K562 (cell line): ENCODE data around the gene C2orf92. TPM values are rescaled to one million over a fixed set of nuclear protein-coding genes. Genes with fewer than 3 reads are reported as not detected.

Experiments used
- ATAC-seq: fragments of 200-7000 bp; cut with Tn5 transposase; 3 replicates; pipeline ENCODE4 v1.9.1; 2020; ENCODE audit warnings: moderate library complexity
- BruUV-seq: library from RNA; stranded (reverse); fragments of 400-500 nt; replicated peaks from 2 replicates; lab custom pipeline; 2021; lab: Mats Ljungman, UMichigan
- CTCF ChIA-PET: fragments of 300-600 bp; formaldehyde crosslinking; extraction: SDS; loops from one replicate; lab custom pipeline; 2021; ENCODE audit warnings: low intra/inter-chr PET ratio; lab: Yijun Ruan, JAX
- POLR2A ChIA-PET: fragments of 300-600, 350-650 bp; sonication (Branson Sonifier 250); formaldehyde crosslinking; extraction: SDS; loops from one replicate; lab custom pipeline; 2021; ENCODE audit warnings: antibody characterized with exemption, inconsistent platforms; lab: Yijun Ruan, JAX
- DNase-seq, 4 experiments: peaks; one replicate each; pipeline versions ENCODE4 v3.0.0 to v3.0.0-alpha.2; 2011 to 2018; ENCODE audit warnings: low spot score in 3 of 4, mixed read lengths in 3 of 4; ENCODE audit errors: extremely low read depth in 1 of 4
- FAIRE-seq: peaks from 2 replicates; lab custom pipeline; 2011; peaks lifted over from hg19 to GRCh38; lab: Jason Lieb, UNC
- H2AFZ ChIP-seq: 2 replicates; pipeline ENCODE4 v1.6.0; 2011; ENCODE audit warnings: low read depth, low read length, control low read depth, inconsistent platforms
- H3K27ac ChIP-seq: fragments of 200-600 bp; 3 replicates; pipeline ENCODE4 v1.8.0; 2011; ENCODE audit warnings: low read depth, mild to moderate bottlenecking, control low read depth, inconsistent platforms, low read length, moderate library complexity, mixed read lengths; ENCODE audit errors: extremely low read depth
- H3K27me3 ChIP-seq, 2 experiments: fragments of 300-600 bp in 1 of 2; 2 replicates in 1 of 2; 3 replicates in 1 of 2; pipeline versions ENCODE4 v1.6.0 to v1.8.0; 2011; ENCODE audit warnings: inconsistent platforms in 2 of 2, low read length in 2 of 2, mild to moderate bottlenecking in 1 of 2, mixed read lengths in 1 of 2, moderate library complexity in 1 of 2; ENCODE audit not compliant: control insufficient read depth in 2 of 2, insufficient read depth in 2 of 2
- H3K36me3 ChIP-seq: fragments of 300-600 bp; 3 replicates; pipeline ENCODE4 v1.8.0; 2011; ENCODE audit warnings: mild to moderate bottlenecking, low read length, inconsistent platforms; ENCODE audit not compliant: control insufficient read depth, insufficient read depth
- H3K4me1 ChIP-seq, 2 experiments: fragments of 200-600 bp in 1 of 2; replicated peaks in 1 of 2; 2 replicates in 1 of 2; 3 replicates in 1 of 2; pipeline versions ENCODE4 v1.5.1 to v1.8.0; 2011; ENCODE audit warnings: inconsistent platforms in 2 of 2, low read length in 2 of 2, mild to moderate bottlenecking in 1 of 2, mixed read lengths in 1 of 2, moderate library complexity in 1 of 2; ENCODE audit not compliant: control insufficient read depth in 2 of 2, insufficient read depth in 2 of 2
- H3K4me2 ChIP-seq: 2 replicates; pipeline ENCODE4 v1.6.1; 2011; ENCODE audit warnings: low read length, control low read depth, inconsistent platforms, mixed read lengths; ENCODE audit not compliant: insufficient read depth
- H3K4me3 ChIP-seq: fragments of 200-600 bp; sonication (generic), shearing (Covaris generic); 2 replicates; pipeline ENCODE4 v1.5.1; 2016; ENCODE audit warnings: control low read depth, inconsistent platforms
- H3K79me2 ChIP-seq: fragments of 200-600 bp; 3 replicates; pipeline ENCODE4 v1.8.0; 2011; ENCODE audit warnings: low read length, inconsistent platforms; ENCODE audit not compliant: control insufficient read depth, insufficient read depth
- H3K9ac ChIP-seq, 2 experiments: 2 replicates each; pipeline versions ENCODE4 v1.6.0 to v1.6.1; 2011; ENCODE audit warnings: low read depth in 2 of 2, low read length in 2 of 2, control low read depth in 1 of 2, inconsistent platforms in 1 of 2, mild to moderate bottlenecking in 1 of 2, mixed read lengths in 1 of 2; ENCODE audit not compliant: insufficient read depth in 1 of 2
- H3K9me1 ChIP-seq: one replicate; pipeline ENCODE4 v1.6.0; 2011; ENCODE audit warnings: inconsistent platforms, mild to moderate bottlenecking, low read length, moderate library complexity; ENCODE audit not compliant: control insufficient read depth, insufficient read depth
- H3K9me3 ChIP-seq: replicated peaks from 2 replicates; pipeline ENCODE4 v1.5.1; 2011; ENCODE audit warnings: low read depth, low read length, inconsistent platforms; ENCODE audit not compliant: control insufficient read depth, insufficient read depth
- H4K20me1 ChIP-seq: replicated peaks from 2 replicates; pipeline ENCODE4 v1.6.1; 2011; ENCODE audit warnings: low read length, inconsistent platforms, mixed read lengths; ENCODE audit not compliant: control insufficient read depth, insufficient read depth
- DDX20 ChIP-seq: fragments of 450-650 bp; IDR thresholded peaks from 2 replicates; pipeline ENCODE4 v1.6.1; 2016; ENCODE audit warnings: missing genetic modification characterization, low read depth, mild to moderate bottlenecking, missing compliant biosample characterization, moderate library complexity
- EZH2 ChIP-seq: IDR thresholded peaks from 2 replicates; pipeline ENCODE4 v1.6.1; 2012; ENCODE audit warnings: low read depth, mild to moderate bottlenecking, inconsistent platforms, low read length, borderline replicate concordance
- KDM5B ChIP-seq: fragments of 200-600 bp; sonication (generic); IDR thresholded peaks from 2 replicates; pipeline ENCODE4 v1.6.1; 2012; ENCODE audit warnings: low read depth, mild to moderate bottlenecking, moderate library complexity, low read length, control low read depth, inconsistent platforms; ENCODE audit not compliant: insufficient replicate concordance
- LARP7 ChIP-seq: fragments of 450-650 bp; IDR thresholded peaks from 2 replicates; pipeline ENCODE4 v1.6.1; 2016
- MAZ ChIP-seq, 2 experiments: fragments of 450-650 bp in 1 of 2; sonication (generic) in 1 of 2; formaldehyde crosslinking; IDR thresholded peaks in 1 of 2; conservative IDR thresholded peaks in 1 of 2; 2 replicates each; pipeline versions ENCODE4 v1.4.0 to v1.5.0; 2020; ENCODE audit warnings: mild to moderate bottlenecking in 1 of 2, missing genetic modification reagents in 1 of 2
- MXI1 ChIP-seq: IDR thresholded peaks from 2 replicates; pipeline ENCODE4 v1.6.1; 2011; ENCODE audit warnings: low read depth, mild to moderate bottlenecking, improper control_type of control experiment, low read length
- NFIX ChIP-seq: fragments of 250-450 bp; sonication (Bioruptor Pico); IDR thresholded peaks from 2 replicates; pipeline ENCODE4 v1.4.0; 2020; ENCODE audit warnings: low read depth, mild to moderate bottlenecking, moderate library complexity
- NONO ChIP-seq, 2 experiments: fragments of 200-400 bp in 1 of 2; fragments of 450-650 bp in 1 of 2; formaldehyde crosslinking in 1 of 2; IDR thresholded peaks; 2 replicates each; pipeline ENCODE4 v1.6.1; 2017; ENCODE audit warnings: low read depth in 2 of 2, mild to moderate bottlenecking in 2 of 2, moderate library complexity in 2 of 2, low read length in 1 of 2
- NR1H2 ChIP-seq: sonication (generic); formaldehyde crosslinking; IDR thresholded peaks from 2 replicates; pipeline ENCODE4 v1.4.0; 2020; ENCODE audit warnings: mild to moderate bottlenecking, missing genetic modification reagents
- NRF1 ChIP-seq, 2 experiments: fragments of 450-650 bp; IDR thresholded peaks in 1 of 2; conservative IDR thresholded peaks in 1 of 2; 2 replicates each; pipeline ENCODE4 v1.6.1; 2014; ENCODE audit warnings: mild to moderate bottlenecking in 2 of 2
- RB1 ChIP-seq: fragments of 450-650 bp; IDR thresholded peaks from 2 replicates; pipeline ENCODE4 v1.6.1; 2017; ENCODE audit warnings: low read depth, mild to moderate bottlenecking
- RBBP5 ChIP-seq: fragments of 200-600 bp; sonication (generic); IDR thresholded peaks from 2 replicates; pipeline ENCODE4 v1.6.1; 2012; ENCODE audit warnings: borderline replicate concordance, mild to moderate bottlenecking, low read length, control low read depth, inconsistent platforms; ENCODE audit not compliant: insufficient read depth, poor library complexity, severe bottlenecking
- SIN3B ChIP-seq: fragments of 450-650 bp; IDR thresholded peaks from 2 replicates; pipeline ENCODE4 v1.6.1; 2017; ENCODE audit warnings: low read depth, mild to moderate bottlenecking, moderate library complexity
- YY1 ChIP-seq, 3 experiments: IDR thresholded peaks; 2 replicates each; pipeline ENCODE4 v1.6.1; 2011; ENCODE audit warnings: low read length in 2 of 3, mild to moderate bottlenecking in 2 of 3, moderate library complexity in 2 of 3, borderline replicate concordance in 1 of 3, control low read depth in 1 of 3, low read depth in 1 of 3; ENCODE audit not compliant: insufficient read depth in 3 of 3, insufficient replicate concordance in 2 of 3, control insufficient read depth in 1 of 3, insufficient read length in 1 of 3; ENCODE audit errors: extremely low read depth in 1 of 3
- ZBED1 ChIP-seq: IDR thresholded peaks from 2 replicates; pipeline ENCODE4 v1.6.1; 2014
- ZBTB7A ChIP-seq: IDR thresholded peaks from 2 replicates; pipeline ENCODE4 v1.6.1; 2011; ENCODE audit warnings: low read depth, mild to moderate bottlenecking, low read length, moderate library complexity, borderline replicate concordance; ENCODE audit not compliant: control insufficient read depth
- ZNF143 ChIP-seq: sonication (generic); formaldehyde crosslinking; IDR thresholded peaks from 2 replicates; pipeline ENCODE4 v1.9.0; 2022; ENCODE audit warnings: mild to moderate bottlenecking, missing genetic modification reagents
- WGBS: fragments of 100-300 bp; shearing (Covaris generic); methylation state at CpG from one replicate; pipeline ENCODE4 v1.1.6; 2016; ENCODE audit warnings: low coverage, mixed read lengths; ENCODE audit not compliant: insufficient coverage; ENCODE audit errors: missing lambda C conversion rate; 5-methylcytosine and 5-hydroxymethylcytosine counted together
- in situ Hi-C: fragments of 300-500 bp; cut with MboI; formaldehyde crosslinking; loops from 4 replicates; pipeline ENCODE4 v1.15.0; 2018; ENCODE audit warnings: inconsistent platforms, mixed read lengths
- intact Hi-C: fragments of 100-400 bp; cut with micrococcal nuclease; formaldehyde crosslinking; loops from 2 replicates; pipeline ENCODE4 v1.14.2; 2022
- polyA plus RNA-seq, 8 experiments: library from polyadenylated mRNA; depleted of rRNA in 4 of 8; stranded (reverse) in 5 of 8; unstranded in 3 of 8; fragments of >200 nt; fragmentation: Nextera tagmentation in 2 of 8; fragmentation: Illumina TruSeq in 1 of 8; extraction: Ambion mirVana in 2 of 8; extraction: Trizol in 1 of 8; gene quantifications; 2 replicates each; pipeline versions ENCODE4 v1.2.1 to v1.2.3, GENCODE V29; 2011 to 2014; ENCODE audit warnings: inconsistent platforms in 1 of 8, missing spikeins in 1 of 8
- total RNA-seq, 7 experiments: library from RNA; depleted of rRNA in 6 of 7; stranded (reverse); fragments of >200 nt in 6 of 7; fragmentation: Illumina TruSeq in 2 of 7; extraction: Trizol in 2 of 7; gene quantifications; 2 replicates each; pipeline versions ENCODE4 v1.2.1 to v1.2.3, GENCODE V29; 2011 to 2021; ENCODE audit warnings: low replicate concordance in 1 of 7
- TF ChIP-seq, protein P1 (sequence below), 2 experiments: IDR thresholded peaks; 2 replicates each; pipeline ENCODE4 v1.6.1; 2011; ENCODE audit warnings: borderline replicate concordance in 1 of 2, control low read depth in 1 of 2, low read depth in 1 of 2, low read length in 1 of 2, mild to moderate bottlenecking in 1 of 2, mixed read lengths in 1 of 2, moderate library complexity in 1 of 2; ENCODE audit not compliant: insufficient read depth in 1 of 2, insufficient read length in 1 of 2, poor library complexity in 1 of 2, severe bottlenecking in 1 of 2; ENCODE audit errors: extremely low read depth in 1 of 2
- TF ChIP-seq, protein P2 (sequence below): conservative IDR thresholded peaks from 2 replicates; pipeline ENCODE4 v1.6.1; 2011; ENCODE audit warnings: low read depth, mild to moderate bottlenecking, low read length; ENCODE audit not compliant: control insufficient read depth

C2orf92 gene
- total and polyA plus RNA-seq, 9 of the 15 experiments (the other 6 are each of a cell fraction or from before 2014, with no cell fraction given), result 0.65 to 6.8 (median 3.6) TPM

DNA sequence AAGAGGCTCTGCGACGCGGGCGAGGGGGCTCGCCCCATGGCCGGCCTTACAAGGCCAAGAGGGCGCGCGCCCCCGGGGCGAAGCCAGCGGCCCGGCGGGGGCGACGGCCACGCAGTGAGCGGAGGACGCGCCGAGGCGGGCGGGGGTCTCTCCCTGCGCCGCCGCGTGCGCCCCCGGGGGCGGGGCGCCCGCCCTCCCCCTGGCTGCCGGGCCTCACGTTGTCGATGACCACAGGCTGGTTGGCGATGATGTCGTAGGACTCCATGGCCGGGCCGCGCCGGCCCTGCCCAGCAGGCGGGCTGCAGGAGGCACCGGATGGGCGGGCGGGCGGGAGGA, 5.9 kb upstream of the C2orf92 start:
- Histone ChIP-seq H3K4me3 (peak overlapping the region; percentile 66), H3K27ac (peak overlapping the region; percentile 98), H3K4me2 (peak overlapping the region; percentile 97), H3K27me3 (no peaks in the 10 kb centered on the region), H4K20me1 (no peaks in the 10 kb centered on the region; the same call in 1 of the 2 replicates), H3K4me1 (peaks cover 21 to 44% of the 10 kb centered on the region in 2 experiments; a peak in 4 of 5 replicates), H3K79me2 (peaks cover 45% of the 10 kb centered on the region), H3K9me3 (no peaks in the 10 kb centered on the region), H3K9ac (peak overlapping the region; percentile 86 to 98), H2AFZ (peak overlapping the region; percentile 53), H3K9me1 (peaks cover 3% of the 10 kb centered on the region), H3K36me3 (peaks cover 34% of the 10 kb centered on the region; the same call in 2 of the 3 replicates)
- peak in 1 of 4 experiments; percentile 85 for DNase-seq
- FAIRE-seq, result no peak
- ChIA-PET CTCF (interaction anchor here (0.7 to 2.4 kb wide), 4 partner anchors 33 to 73 kb away, joined by 3 to 15 read pairs (median 4); no protein-coding TSS in a partner anchor), POLR2A (interaction anchor here (0.6 to 4.9 kb wide), 10 partner anchors 9 to 165 kb away, joined by 3 to 135 read pairs (median 6); partner anchors contain the start of genes ANKRD36B and COX5B)
- ATAC-seq, result no peak
- intact Hi-C loops (no loop called here), in situ Hi-C loops (no loop called here)
- 1% methylated on average over 18 of the region's 46 CpGs for whole genome bisulfite sequencing
- no TSS peak for BruUV-seq
- no peak for TF ChIP-seq ZNF143 (CRISPR knock-in tag)
- peak in 2 of 3 experiments; percentile 10 to 26 for TF ChIP-seq YY1 (IDR thresholded peaks at IDR 0.05; ENCODE audit: borderline replicate concordance in 1 of 3, control insufficient read depth in 1 of 3, extremely low read depth in 1 of 3, insufficient read depth in 3 of 3, insufficient read length in 1 of 3, insufficient replicate concordance in 2 of 3, low read depth in 1 of 3, low read length in 2 of 3)
- TF ChIP-seq, protein P1, sequence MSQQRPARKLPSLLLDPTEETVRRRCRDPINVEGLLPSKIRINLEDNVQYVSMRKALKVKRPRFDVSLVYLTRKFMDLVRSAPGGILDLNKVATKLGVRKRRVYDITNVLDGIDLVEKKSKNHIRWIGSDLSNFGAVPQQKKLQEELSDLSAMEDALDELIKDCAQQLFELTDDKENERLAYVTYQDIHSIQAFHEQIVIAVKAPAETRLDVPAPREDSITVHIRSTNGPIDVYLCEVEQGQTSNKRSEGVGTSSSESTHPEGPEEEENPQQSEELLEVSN (IDR thresholded peaks at IDR 0.05; ENCODE audit: borderline replicate concordance in 1 of 2, extremely low read depth in 1 of 2, insufficient read depth in 1 of 2, insufficient read length in 1 of 2, low read depth in 1 of 2, low read length in 1 of 2, poor library complexity in 1 of 2, severe bottlenecking in 1 of 2), result peak in 1 of 2 experiments; percentile 63
- peak; percentile 54 for TF ChIP-seq RB1
- peak; percentile 51; the same call in 1 of the 2 replicates for TF ChIP-seq SIN3B
- TF ChIP-seq ZBED1, result no peak
- TF ChIP-seq KDM5B, result no peak
- no peak for TF ChIP-seq MXI1
- TF ChIP-seq MAZ (CRISPR knock-in tag; conservative IDR thresholded peaks at IDR 0.05 in 1 of 2, IDR thresholded peaks at IDR 0.05 in 1 of 2), result peak in 1 of 2 experiments; percentile 15; a peak in 1 of 4 replicates
- TF ChIP-seq LARP7, result no peak
- peak; percentile 92; the same call in 1 of the 2 replicates for TF ChIP-seq ZBTB7A
- peak in 1 of 2 experiments; percentile 85; a peak in 2 of 4 replicates for TF ChIP-seq NONO (IDR thresholded peaks at IDR 0.05; ENCODE audit: low read depth in 2 of 2, low read length in 1 of 2)
- TF ChIP-seq, protein P2, sequence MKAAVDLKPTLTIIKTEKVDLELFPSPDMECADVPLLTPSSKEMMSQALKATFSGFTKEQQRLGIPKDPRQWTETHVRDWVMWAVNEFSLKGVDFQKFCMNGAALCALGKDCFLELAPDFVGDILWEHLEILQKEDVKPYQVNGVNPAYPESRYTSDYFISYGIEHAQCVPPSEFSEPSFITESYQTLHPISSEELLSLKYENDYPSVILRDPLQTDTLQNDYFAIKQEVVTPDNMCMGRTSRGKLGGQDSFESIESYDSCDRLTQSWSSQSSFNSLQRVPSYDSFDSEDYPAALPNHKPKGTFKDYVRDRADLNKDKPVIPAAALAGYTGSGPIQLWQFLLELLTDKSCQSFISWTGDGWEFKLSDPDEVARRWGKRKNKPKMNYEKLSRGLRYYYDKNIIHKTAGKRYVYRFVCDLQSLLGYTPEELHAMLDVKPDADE, result 0 out of 2 replicates have a peak, but pooled peaks have one; percentile 42
- no peak for TF ChIP-seq NR1H2 (CRISPR knock-in tag)
- TF ChIP-seq NRF1 (conservative IDR thresholded peaks at IDR 0.05 in 1 of 2, IDR thresholded peaks at IDR 0.05 in 1 of 2), result no peak
- no peak for TF ChIP-seq EZH2
- no peak for TF ChIP-seq NFIX (CRISPR knock-in tag)
- TF ChIP-seq DDX20 (tag), result no peak
- peak; percentile 56 for TF ChIP-seq RBBP5
